ENCODE data around the gene ISLR. TPM values are rescaled to one million over a fixed set of nuclear protein-coding genes. Genes with fewer than 3 reads are reported as not detected.

Gene ISLR
- total and polyA plus RNA-seq, 9 of the 15 experiments (the other 6 are each of a cell fraction or from before 2014, with no cell fraction given): not detected

GRCh38 chr15:74215958-74216357 lies 42.4 kb downstream of the ISLR start:
- BruUV-seq (replicated peaks): no TSS peak
- Histone ChIP-seq H3K9me1 (ENCODE audit: control insufficient read depth, insufficient read depth, low read length) (no peaks in the 10 kb centered on the region), H3K9me3 (replicated peaks; ENCODE audit: control insufficient read depth, insufficient read depth, low read depth, low read length) (no peaks in the 10 kb centered on the region), H4K20me1 (replicated peaks; ENCODE audit: control insufficient read depth, insufficient read depth, low read length) (peaks cover 10% of the 10 kb centered on the region; the same call in 1 of the 2 replicates), H3K27me3 (ENCODE audit: control insufficient read depth in 2 of 2, insufficient read depth in 2 of 2, low read length in 2 of 2) (peaks cover 9 to 47% of the 10 kb centered on the region in 2 experiments; a peak in 3 of 5 replicates), H3K4me3 (no peak overlapping the region), H3K36me3 (ENCODE audit: control insufficient read depth, insufficient read depth, low read length) (no peaks in the 10 kb centered on the region), H3K79me2 (ENCODE audit: control insufficient read depth, insufficient read depth, low read length) (no peaks in the 10 kb centered on the region), H3K4me1 (replicated peaks in 1 of 2; ENCODE audit: control insufficient read depth in 2 of 2, insufficient read depth in 2 of 2, low read length in 2 of 2) (peaks cover 0 to 5% of the 10 kb centered on the region in 2 experiments; a peak in 2 of 5 replicates), H2AFZ (ENCODE audit: low read depth, low read length) (no peak overlapping the region), H3K27ac (ENCODE audit: extremely low read depth, low read depth, low read length) (no peak overlapping the region), H3K4me2 (ENCODE audit: insufficient read depth, low read length) (no peak overlapping the region), H3K9ac (ENCODE audit: insufficient read depth in 1 of 2, low read depth in 2 of 2, low read length in 2 of 2) (no peak overlapping the region)
- ATAC-seq (no peak), FAIRE-seq (no peak), DNase-seq (ENCODE audit: extremely low read depth in 1 of 4, low spot score in 3 of 4) (no peak)
- ChIA-PET POLR2A (interaction anchor here (1.4 kb wide), 1 partner anchor 12 kb away, joined by 5 read pairs; no protein-coding TSS in a partner anchor), CTCF (ENCODE audit: low intra/inter-chr PET ratio) (no interaction called here)
- in situ Hi-C loops (cut with MboI) (no loop called here), intact Hi-C loops (cut with micrococcal nuclease) (no loop called here)
- WGBS (ENCODE audit: insufficient coverage, low coverage, missing lambda C conversion rate): 0% methylated on average over 4 of the region's 8 CpGs
- TF ChIP-seq NR2C1 (IDR thresholded peaks at IDR 0.05) (no peak), NR2C1 (tag; IDR thresholded peaks at IDR 0.05) (no peak), ZMIZ1 (IDR thresholded peaks at IDR 0.05; ENCODE audit: low read depth in 2 of 2, low read length in 2 of 2) (no peak), PYGO2 (tag; IDR thresholded peaks at IDR 0.05) (no peak), ID3 (CRISPR knock-in tag; IDR thresholded peaks at IDR 0.05) (no peak), ID3 (tag; IDR thresholded peaks at IDR 0.05) (no peak), ZSCAN32 (CRISPR knock-in tag; IDR thresholded peaks at IDR 0.05) (no peak), ZNF766 (CRISPR knock-in tag; conservative IDR thresholded peaks at IDR 0.05) (no peak), ZNF263 (CRISPR knock-in tag; IDR thresholded peaks at IDR 0.05; ENCODE audit: borderline replicate concordance) (no peak), TRIM28 (IDR thresholded peaks at IDR 0.05) (no peak), ZNF707 (CRISPR knock-in tag; conservative IDR thresholded peaks at IDR 0.05) (no peak), ZC3H11A (IDR thresholded peaks at IDR 0.05; ENCODE audit: low read depth, low read length) (no peak), NR2F6 (CRISPR knock-in tag; IDR thresholded peaks at IDR 0.05) (no peak), NFRKB (IDR thresholded peaks at IDR 0.05; ENCODE audit: low read depth) (no peak), ZNF253 (CRISPR knock-in tag; conservative IDR thresholded peaks at IDR 0.05) (no peak), NCOA4 (IDR thresholded peaks at IDR 0.05; ENCODE audit: partially characterized antibody) (no peak), BACH1 (tag; IDR thresholded peaks at IDR 0.05) (no peak), CREB3L1 (IDR thresholded peaks at IDR 0.05; ENCODE audit: borderline replicate concordance, low read depth) (no peak)
